ENCODE measurements around the gene CACNA2D3.

Gene CACNA2D3

GRCh38 chr3:54126551-54126950, 4.2 kb downstream of the CACNA2D3 start:
- TF ChIP-seq SIN3A (IDR thresholded peaks at IDR 0.05; ENCODE audit: borderline replicate concordance, insufficient read depth, low read length), result no peak
- no peak for TF ChIP-seq FOXP2 (optimal IDR thresholded peaks at IDR 0.05; ENCODE audit: borderline replicate concordance, extremely low read depth, extremely low read length, insufficient read depth)
- TF ChIP-seq, protein P1, sequence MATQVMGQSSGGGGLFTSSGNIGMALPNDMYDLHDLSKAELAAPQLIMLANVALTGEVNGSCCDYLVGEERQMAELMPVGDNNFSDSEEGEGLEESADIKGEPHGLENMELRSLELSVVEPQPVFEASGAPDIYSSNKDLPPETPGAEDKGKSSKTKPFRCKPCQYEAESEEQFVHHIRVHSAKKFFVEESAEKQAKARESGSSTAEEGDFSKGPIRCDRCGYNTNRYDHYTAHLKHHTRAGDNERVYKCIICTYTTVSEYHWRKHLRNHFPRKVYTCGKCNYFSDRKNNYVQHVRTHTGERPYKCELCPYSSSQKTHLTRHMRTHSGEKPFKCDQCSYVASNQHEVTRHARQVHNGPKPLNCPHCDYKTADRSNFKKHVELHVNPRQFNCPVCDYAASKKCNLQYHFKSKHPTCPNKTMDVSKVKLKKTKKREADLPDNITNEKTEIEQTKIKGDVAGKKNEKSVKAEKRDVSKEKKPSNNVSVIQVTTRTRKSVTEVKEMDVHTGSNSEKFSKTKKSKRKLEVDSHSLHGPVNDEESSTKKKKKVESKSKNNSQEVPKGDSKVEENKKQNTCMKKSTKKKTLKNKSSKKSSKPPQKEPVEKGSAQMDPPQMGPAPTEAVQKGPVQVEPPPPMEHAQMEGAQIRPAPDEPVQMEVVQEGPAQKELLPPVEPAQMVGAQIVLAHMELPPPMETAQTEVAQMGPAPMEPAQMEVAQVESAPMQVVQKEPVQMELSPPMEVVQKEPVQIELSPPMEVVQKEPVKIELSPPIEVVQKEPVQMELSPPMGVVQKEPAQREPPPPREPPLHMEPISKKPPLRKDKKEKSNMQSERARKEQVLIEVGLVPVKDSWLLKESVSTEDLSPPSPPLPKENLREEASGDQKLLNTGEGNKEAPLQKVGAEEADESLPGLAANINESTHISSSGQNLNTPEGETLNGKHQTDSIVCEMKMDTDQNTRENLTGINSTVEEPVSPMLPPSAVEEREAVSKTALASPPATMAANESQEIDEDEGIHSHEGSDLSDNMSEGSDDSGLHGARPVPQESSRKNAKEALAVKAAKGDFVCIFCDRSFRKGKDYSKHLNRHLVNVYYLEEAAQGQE (IDR thresholded peaks at IDR 0.05; ENCODE audit: insufficient read depth in 1 of 2, low read depth in 2 of 2, low read length in 2 of 2), result no peak
- TF ChIP-seq TAF1 (IDR thresholded peaks at IDR 0.05; ENCODE audit: borderline replicate concordance, insufficient read depth, low read length), result no peak
- no peak for TF ChIP-seq POLR2AphosphoS5 (IDR thresholded peaks at IDR 0.05; ENCODE audit: low read depth, low read length)

GRCh38 chr3:54127499-54128056, 5.2 kb downstream of the CACNA2D3 start:
- TF ChIP-seq, protein P1 (IDR thresholded peaks at IDR 0.05; ENCODE audit: insufficient read depth in 1 of 2, low read depth in 2 of 2, low read length in 2 of 2), result no peak
- TF ChIP-seq SIN3A (IDR thresholded peaks at IDR 0.05; ENCODE audit: borderline replicate concordance, insufficient read depth, low read length) (no peak), TAF1 (IDR thresholded peaks at IDR 0.05; ENCODE audit: borderline replicate concordance, insufficient read depth, low read length) (no peak), FOXP2 (optimal IDR thresholded peaks at IDR 0.05; ENCODE audit: borderline replicate concordance, extremely low read depth, extremely low read length, insufficient read depth) (no peak), POLR2AphosphoS5 (IDR thresholded peaks at IDR 0.05; ENCODE audit: low read depth, low read length) (no peak)

DNA sequence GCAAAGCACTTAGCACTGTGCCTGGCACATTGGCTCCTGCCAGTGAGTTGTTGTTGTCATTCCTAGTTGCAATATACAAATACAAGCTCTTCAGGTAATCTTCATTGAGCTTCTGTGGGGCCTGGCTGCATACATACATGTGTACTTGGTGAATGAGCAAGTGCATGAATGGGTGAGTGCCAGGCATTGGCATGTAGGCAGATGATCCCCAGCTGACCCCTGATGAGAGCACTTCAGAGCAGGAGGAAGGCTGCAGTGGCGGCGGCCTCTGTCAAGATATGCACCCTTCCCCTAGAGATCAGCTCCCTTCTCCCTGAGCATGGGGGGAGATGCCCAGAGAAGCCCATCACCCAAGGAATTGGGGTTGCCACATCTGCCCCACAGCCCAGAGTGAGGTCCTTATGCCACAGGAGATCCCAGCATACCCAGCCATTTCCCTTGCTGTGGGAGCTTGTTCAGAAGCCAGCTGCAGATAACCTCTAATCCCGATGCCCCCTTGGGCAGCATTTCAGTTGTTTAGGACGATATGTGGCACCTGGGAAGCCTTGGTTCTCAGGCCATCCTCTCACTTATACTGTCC, 8.8 kb downstream of the CACNA2D3 start:
- TF ChIP-seq TAF1 (IDR thresholded peaks at IDR 0.05; ENCODE audit: borderline replicate concordance, insufficient read depth, low read length) (no peak), FOXP2 (optimal IDR thresholded peaks at IDR 0.05; ENCODE audit: borderline replicate concordance, extremely low read depth, extremely low read length, insufficient read depth) (no peak), POLR2AphosphoS5 (IDR thresholded peaks at IDR 0.05; ENCODE audit: low read depth, low read length) (no peak), SIN3A (IDR thresholded peaks at IDR 0.05; ENCODE audit: borderline replicate concordance, insufficient read depth, low read length) (no peak)
- TF ChIP-seq, protein P1 (IDR thresholded peaks at IDR 0.05; ENCODE audit: insufficient read depth in 1 of 2, low read depth in 2 of 2, low read length in 2 of 2), result no peak

- TF ChIP-seq FOXP2 (optimal IDR thresholded peaks at IDR 0.05; ENCODE audit: borderline replicate concordance, extremely low read depth, extremely low read length, insufficient read depth) (no peak), TAF1 (IDR thresholded peaks at IDR 0.05; ENCODE audit: borderline replicate concordance, insufficient read depth, low read length) (no peak), POLR2AphosphoS5 (IDR thresholded peaks at IDR 0.05; ENCODE audit: low read depth, low read length) (no peak), SIN3A (IDR thresholded peaks at IDR 0.05; ENCODE audit: borderline replicate concordance, insufficient read depth, low read length) (no peak)
- TF ChIP-seq, protein P1 (IDR thresholded peaks at IDR 0.05; ENCODE audit: insufficient read depth in 1 of 2, low read depth in 2 of 2, low read length in 2 of 2), result no peak
Measured at GRCh38 chr3:54131890-54132289, 9.5 kb downstream of the CACNA2D3 start.
